RWPE1 (cell line): Measurements from ENCODE around the gene ZBTB5.

Experiments
- CTCF ChIA-PET: fragments of 350-600 bp; sonication (Branson Sonifier 250); formaldehyde crosslinking; extraction: SDS; loops from one replicate; lab custom pipeline; 2021; lab: Yijun Ruan, JAX
- POLR2A ChIA-PET: fragments of 400-600 bp; formaldehyde crosslinking; extraction: SDS; loops from one replicate; lab custom pipeline; 2020; ENCODE audit warnings: antibody characterized with exemption; ENCODE audit not compliant: low non-redundant PET; lab: Yijun Ruan, JAX
- DNase-seq: peaks from one replicate; pipeline ENCODE4 v3.0.0; 2012; ENCODE audit warnings: low spot score
- H3K27ac ChIP-seq: fragments of 450-650 bp; 2 replicates; pipeline ENCODE4 v1.5.1; 2017
- CTCF ChIP-seq: fragments of 450-650 bp; conservative IDR thresholded peaks from 2 replicates; pipeline ENCODE4 v1.5.1; 2017; ENCODE audit warnings: low read depth, mild to moderate bottlenecking

Gene ZBTB5

GRCh38 chr9:37417252-37417803 is 47.9 kb downstream of the ZBTB5 start:
- peak overlapping the region; percentile 53 for H3K27ac ChIP-seq
- ChIA-PET CTCF (no interaction called here), POLR2A (no interaction called here)
- no peak for DNase-seq
- TF ChIP-seq CTCF: no peak

DNA sequence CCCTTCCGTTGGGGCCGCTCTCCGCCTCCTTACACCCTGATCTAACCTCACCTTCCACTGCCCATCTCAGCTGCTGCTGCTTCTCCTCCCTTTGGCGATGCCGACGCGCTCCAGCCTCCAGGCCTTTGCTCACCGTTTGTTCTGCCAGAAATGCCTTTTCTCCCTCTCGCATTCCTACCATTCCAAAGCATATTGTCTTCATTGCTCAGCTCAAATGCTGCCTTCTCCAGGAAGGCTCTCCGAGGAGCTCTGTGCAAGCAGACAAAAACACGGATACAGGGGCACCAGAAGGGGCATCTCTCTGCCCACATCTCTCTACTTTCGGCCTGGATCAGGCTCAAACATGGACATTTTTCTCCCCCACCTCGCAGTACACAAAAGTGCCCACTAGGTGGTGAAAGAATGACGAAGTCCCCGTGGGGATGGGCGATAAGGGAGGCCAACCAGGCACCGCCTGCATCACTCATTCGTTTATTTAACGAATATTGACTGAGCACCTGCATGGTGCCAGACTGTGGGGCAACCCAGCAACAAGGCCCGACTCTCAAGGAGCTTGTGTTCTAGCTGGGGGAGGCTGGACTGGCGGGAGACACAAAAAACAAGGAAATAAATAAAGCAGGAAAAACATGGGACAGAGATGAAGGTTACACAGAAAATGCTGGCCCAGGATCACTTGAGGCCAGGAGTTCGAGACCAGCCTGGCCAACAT is 50.1 kb downstream of the ZBTB5 start:
- peak overlapping the region; percentile 96 for H3K27ac ChIP-seq
- TF ChIP-seq CTCF: peak; percentile 96
- CTCF ChIA-PET: interaction anchor here (0.6 to 1.3 kb wide), 3 partner anchors 14 to 20 kb away, joined by 3 read pairs; no protein-coding TSS in a partner anchor
- POLR2A ChIA-PET: interaction anchor here (0.7 kb wide), 1 partner anchor 12 kb away, joined by 15 read pairs; no protein-coding TSS in a partner anchor
- peak; percentile 81 for DNase-seq

GRCh38 chr9:37414503-37414943 is 50.7 kb downstream of the ZBTB5 start:
- ChIA-PET CTCF (interaction anchor here (0.7 to 1.3 kb wide), 3 partner anchors 18 to 221 kb away, joined by 3 to 4 read pairs (median 3); no protein-coding TSS in a partner anchor), POLR2A (no interaction called here)
- peak overlapping the region; percentile 96 for H3K27ac ChIP-seq
- TF ChIP-seq CTCF: no peak
- DNase-seq: no peak

GRCh38 chr9:37413311-37413710 is 51.9 kb downstream of the ZBTB5 start:
- TF ChIP-seq CTCF: no peak
- ChIA-PET POLR2A (interaction anchor here (1.2 kb wide), 1 partner anchor 9 kb away, joined by 4 read pairs; the partner anchor contains the start of gene GRHPR), CTCF (interaction anchor here (0.7 to 1.0 kb wide), 2 partner anchors 131 to 174 kb away, joined by 3 read pairs; no protein-coding TSS in a partner anchor)
- DNase-seq: no peak
- H3K27ac ChIP-seq: peak overlapping the region; percentile 96

DNA sequence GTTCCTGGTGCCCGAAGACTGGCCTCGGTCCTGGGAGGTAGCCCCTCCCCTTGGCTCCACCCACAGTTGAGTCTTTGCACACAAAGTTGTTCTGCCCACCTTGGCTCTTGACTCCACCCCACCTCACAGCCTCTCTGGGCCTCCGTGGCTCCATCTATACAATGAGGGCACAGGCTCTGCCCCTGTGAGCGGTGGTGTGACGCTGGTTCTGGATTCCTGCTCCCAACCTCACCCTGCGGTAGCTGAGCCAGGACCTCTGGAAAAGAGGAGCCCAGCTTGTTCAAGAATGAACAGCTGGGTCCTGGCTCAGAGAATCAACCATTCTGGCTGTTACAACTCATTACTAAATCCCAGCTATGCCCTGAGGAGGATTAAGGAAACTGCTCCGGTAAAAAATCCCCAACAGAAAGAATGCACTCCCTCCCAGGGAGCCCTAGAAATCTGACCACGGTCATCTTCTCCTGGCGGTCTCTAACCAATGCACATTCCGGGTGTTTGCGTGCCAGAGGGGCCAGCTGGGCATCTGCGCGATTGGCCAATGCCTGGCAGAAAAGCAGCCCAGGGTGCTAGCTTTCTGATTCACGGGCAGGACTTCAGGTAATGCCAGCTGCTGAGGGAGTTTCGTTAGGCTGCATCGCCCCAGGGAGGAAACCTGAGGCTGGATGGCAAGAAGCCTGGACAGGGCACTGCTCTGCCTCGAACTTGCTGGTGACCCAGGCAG is 52.7 kb downstream of the ZBTB5 start:
- ChIA-PET POLR2A (interaction anchor here (1.2 kb wide), 1 partner anchor 10 kb away, joined by 4 read pairs; the partner anchor contains the start of gene GRHPR), CTCF (interaction anchor here (0.5 to 0.7 kb wide), 2 partner anchors 35 to 130 kb away, joined by 3 read pairs; no protein-coding TSS in a partner anchor)
- H3K27ac ChIP-seq: peak overlapping the region; percentile 96
- TF ChIP-seq CTCF: no peak
- peak; percentile 73 for DNase-seq
